OCI-LY3 (cell line): Measurements from ENCODE around the gene YAP1.

Experiments
- H2AFZ ChIP-seq: fragments of 200-600, 300-600 bp; shearing (Covaris generic); 2 replicates; pipeline ENCODE4 v1.6.0; 2014; ENCODE audit warnings: antibody characterized with exemption, low read depth, low read length
- H3K27ac ChIP-seq: fragments of 200-600, 300-600 bp; sonication (generic); 2 replicates; pipeline ENCODE4 v1.5.1; 2014; ENCODE audit warnings: mild to moderate bottlenecking, low read length, moderate library complexity, mixed read lengths
- H3K27me3 ChIP-seq: fragments of 200-600, 300-600 bp; sonication (generic); 2 replicates; pipeline ENCODE4 v1.6.1; 2014; ENCODE audit warnings: low read depth, low read length, mixed read lengths
- H3K36me3 ChIP-seq: fragments of 200-600, 300-600 bp; sonication (generic); replicated peaks from 2 replicates; pipeline ENCODE3; 2014; ENCODE audit warnings: low read depth, low read length, mixed read lengths
- H3K4me1 ChIP-seq: fragments of 300-600, 200-600 bp; sonication (generic); 2 replicates; pipeline ENCODE4 v1.6.1; 2014; ENCODE audit warnings: low read length, mixed read lengths
- H3K4me2 ChIP-seq: fragments of 200-600, 300-600 bp; sonication (generic); 2 replicates; pipeline ENCODE4 v1.6.1; 2014; ENCODE audit warnings: low read length, mixed read lengths
- H3K4me3 ChIP-seq: fragments of 300-600, 200-600 bp; sonication (generic); 2 replicates; pipeline ENCODE4 v1.5.1; 2014; ENCODE audit warnings: antibody characterized with exemption, mild to moderate bottlenecking, low read length, moderate library complexity
- H3K79me2 ChIP-seq: fragments of 300-600, 200-600 bp; shearing (Covaris generic); 2 replicates; pipeline ENCODE4 v1.6.1; 2014; ENCODE audit warnings: mild to moderate bottlenecking, low read length, mixed read lengths
- H3K9ac ChIP-seq: fragments of 300-600, 200-600 bp; shearing (Covaris generic); 2 replicates; pipeline ENCODE4 v1.6.0; 2014; ENCODE audit warnings: mild to moderate bottlenecking, low read length, moderate library complexity
- H3K9me3 ChIP-seq: fragments of 200-600, 300-600 bp; shearing (Covaris generic); 2 replicates; pipeline ENCODE4 v1.6.1; 2014; ENCODE audit warnings: low read length, mixed read lengths; ENCODE audit not compliant: insufficient read depth
- H4K20me1 ChIP-seq: fragments of 200-600, 300-600 bp; sonication (generic); 2 replicates; pipeline ENCODE4 v1.6.1; 2016; ENCODE audit warnings: low read length, mixed read lengths; ENCODE audit not compliant: insufficient read depth
- EZH2phosphoT487 ChIP-seq: fragments of 200-600 bp; shearing (Covaris generic); IDR thresholded peaks from 2 replicates; pipeline ENCODE4 v1.6.1; 2018; ENCODE audit warnings: antibody characterized with exemption, mixed run types, low read depth
- TF ChIP-seq, protein P1 (sequence below): fragments of 200-600, 300-600 bp; sonication (generic); IDR thresholded peaks from 2 replicates; pipeline ENCODE4 v1.5.1; 2014; ENCODE audit warnings: antibody characterized with exemption, low read length, low read depth

Gene YAP1

DNA sequence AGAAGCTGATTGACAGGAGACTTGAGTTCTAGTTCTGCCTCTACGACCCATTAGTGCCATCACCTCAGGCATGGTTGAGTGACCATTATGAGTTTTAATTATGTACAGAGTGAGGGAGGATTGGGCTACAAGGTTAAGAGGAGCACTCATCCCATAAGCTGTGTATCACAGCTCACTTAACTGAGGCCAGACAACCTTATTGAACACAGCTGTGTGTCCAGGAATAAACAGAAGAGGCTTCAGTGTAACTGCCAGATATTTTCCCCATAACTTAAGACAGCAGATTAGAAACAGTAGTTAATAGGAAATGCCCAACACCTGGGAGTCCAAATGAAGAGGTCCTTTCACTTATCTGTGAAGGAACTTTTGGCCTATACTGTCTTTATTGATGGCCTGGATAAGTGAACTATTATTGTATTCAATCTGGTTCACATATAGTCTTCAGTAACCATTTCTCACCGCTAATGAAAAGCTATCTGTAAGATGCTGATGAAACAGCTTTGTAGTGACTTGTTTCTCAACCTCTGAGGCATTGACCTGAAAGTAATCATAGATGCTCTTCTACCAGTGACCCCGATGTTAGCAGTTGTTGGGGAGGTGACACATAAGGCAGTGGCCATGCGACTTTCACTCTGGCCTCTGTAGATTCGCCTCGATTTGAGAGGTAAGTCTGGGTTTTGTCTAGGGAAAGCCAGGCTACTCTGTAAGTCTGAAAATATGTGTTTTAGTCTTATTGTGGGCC lies 41.7 kb downstream of the YAP1 start:
- Histone ChIP-seq H2AFZ (no peak overlapping the region), H4K20me1 (no peaks in the 10 kb centered on the region), H3K4me3 (no peak overlapping the region), H3K9ac (no peak overlapping the region), H3K4me2 (no peak overlapping the region), H3K79me2 (no peaks in the 10 kb centered on the region), H3K9me3 (no peaks in the 10 kb centered on the region), H3K36me3 (no peaks in the 10 kb centered on the region), H3K27ac (no peak overlapping the region), H3K4me1 (no peaks in the 10 kb centered on the region), H3K27me3 (no peaks in the 10 kb centered on the region)
- TF ChIP-seq, protein P1, sequence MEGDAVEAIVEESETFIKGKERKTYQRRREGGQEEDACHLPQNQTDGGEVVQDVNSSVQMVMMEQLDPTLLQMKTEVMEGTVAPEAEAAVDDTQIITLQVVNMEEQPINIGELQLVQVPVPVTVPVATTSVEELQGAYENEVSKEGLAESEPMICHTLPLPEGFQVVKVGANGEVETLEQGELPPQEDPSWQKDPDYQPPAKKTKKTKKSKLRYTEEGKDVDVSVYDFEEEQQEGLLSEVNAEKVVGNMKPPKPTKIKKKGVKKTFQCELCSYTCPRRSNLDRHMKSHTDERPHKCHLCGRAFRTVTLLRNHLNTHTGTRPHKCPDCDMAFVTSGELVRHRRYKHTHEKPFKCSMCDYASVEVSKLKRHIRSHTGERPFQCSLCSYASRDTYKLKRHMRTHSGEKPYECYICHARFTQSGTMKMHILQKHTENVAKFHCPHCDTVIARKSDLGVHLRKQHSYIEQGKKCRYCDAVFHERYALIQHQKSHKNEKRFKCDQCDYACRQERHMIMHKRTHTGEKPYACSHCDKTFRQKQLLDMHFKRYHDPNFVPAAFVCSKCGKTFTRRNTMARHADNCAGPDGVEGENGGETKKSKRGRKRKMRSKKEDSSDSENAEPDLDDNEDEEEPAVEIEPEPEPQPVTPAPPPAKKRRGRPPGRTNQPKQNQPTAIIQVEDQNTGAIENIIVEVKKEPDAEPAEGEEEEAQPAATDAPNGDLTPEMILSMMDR, result no peak
- no peak for TF ChIP-seq EZH2phosphoT487

DNA sequence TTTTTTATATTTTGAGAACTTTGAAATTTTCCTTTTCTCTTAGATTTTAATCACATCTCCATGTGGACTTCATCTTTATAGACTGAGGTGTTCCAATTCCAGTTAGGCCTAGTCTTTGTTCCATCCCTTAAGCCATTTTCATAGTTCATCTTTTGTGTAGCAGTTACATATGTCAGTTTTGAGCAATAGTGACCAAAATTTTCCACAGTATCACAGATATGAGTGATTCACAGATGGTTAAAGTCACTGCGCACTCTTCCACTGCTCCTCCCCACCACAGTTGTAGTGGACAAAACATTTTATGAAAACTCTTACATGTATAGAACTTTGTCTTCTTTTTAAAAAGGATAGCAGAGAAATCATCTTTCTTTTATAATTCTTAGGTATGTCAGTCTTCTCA lies 42.8 kb downstream of the YAP1 start:
- Histone ChIP-seq H3K4me3 (no peak overlapping the region), H2AFZ (no peak overlapping the region), H3K9me3 (no peaks in the 10 kb centered on the region), H3K79me2 (no peaks in the 10 kb centered on the region), H3K27ac (no peak overlapping the region), H3K4me1 (no peaks in the 10 kb centered on the region), H3K9ac (no peak overlapping the region), H3K4me2 (no peak overlapping the region), H4K20me1 (no peaks in the 10 kb centered on the region), H3K27me3 (no peaks in the 10 kb centered on the region), H3K36me3 (no peaks in the 10 kb centered on the region)
- no peak for TF ChIP-seq EZH2phosphoT487
- TF ChIP-seq, protein P1, result no peak

DNA sequence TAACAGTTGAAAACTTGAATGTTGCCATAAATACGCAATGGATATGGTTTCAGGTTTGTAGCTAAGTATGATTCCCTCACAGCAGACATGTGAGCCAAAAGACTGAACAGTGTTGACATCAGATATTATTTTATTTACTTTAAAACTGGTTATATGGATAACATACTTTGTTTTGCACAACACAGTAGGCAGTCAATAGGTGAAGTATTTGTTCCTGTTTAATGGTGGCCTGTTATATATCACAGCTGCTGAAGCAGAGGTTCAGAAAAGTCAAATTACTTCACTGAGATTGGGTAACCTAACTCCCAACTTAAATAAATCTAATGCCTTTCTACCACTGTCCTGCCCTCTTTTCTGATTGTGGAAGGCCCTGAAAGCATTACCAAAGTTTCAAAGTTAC lies 44.6 kb downstream of the YAP1 start:
- Histone ChIP-seq H4K20me1 (no peaks in the 10 kb centered on the region), H3K27ac (no peak overlapping the region), H3K27me3 (no peaks in the 10 kb centered on the region), H3K79me2 (no peaks in the 10 kb centered on the region), H3K4me2 (no peak overlapping the region), H3K4me1 (no peaks in the 10 kb centered on the region), H2AFZ (no peak overlapping the region), H3K4me3 (no peak overlapping the region), H3K9me3 (no peaks in the 10 kb centered on the region), H3K36me3 (no peaks in the 10 kb centered on the region), H3K9ac (no peak overlapping the region)
- TF ChIP-seq EZH2phosphoT487, result no peak
- TF ChIP-seq, protein P1, result no peak

GRCh38 chr11:102155676-102156075 lies 45.4 kb downstream of the YAP1 start:
- Histone ChIP-seq H3K36me3 (no peaks in the 10 kb centered on the region), H3K9ac (no peak overlapping the region), H3K4me2 (no peak overlapping the region), H2AFZ (no peak overlapping the region), H3K4me3 (no peak overlapping the region), H3K79me2 (no peaks in the 10 kb centered on the region), H3K27ac (no peak overlapping the region), H3K4me1 (no peaks in the 10 kb centered on the region), H3K9me3 (no peaks in the 10 kb centered on the region), H3K27me3 (no peaks in the 10 kb centered on the region), H4K20me1 (no peaks in the 10 kb centered on the region)
- no peak for TF ChIP-seq EZH2phosphoT487
